D721Med (cell line): Measurements from ENCODE around the gene ARHGEF1.

Experiments
- DNase-seq: peaks from one replicate; pipeline ENCODE4 v3.0.0; 2011; ENCODE audit warnings: low spot score; ENCODE audit not compliant: insufficient read length
- FAIRE-seq: peaks from 2 replicates; lab custom pipeline; 2011; peaks lifted over from hg19 to GRCh38; lab: Jason Lieb, UNC
- TF ChIP-seq, protein P1 (sequence below): IDR thresholded peaks from 2 replicates; pipeline ENCODE4 v1.5.1; 2012; ENCODE audit warnings: mild to moderate bottlenecking, control low read depth; ENCODE audit not compliant: insufficient read depth; ENCODE audit errors: missing control alignments

The ARHGEF1 gene

GRCh38 chr19:41901707-41902360 lies 18.9 kb downstream of the ARHGEF1 start:
- TF ChIP-seq, protein P1, sequence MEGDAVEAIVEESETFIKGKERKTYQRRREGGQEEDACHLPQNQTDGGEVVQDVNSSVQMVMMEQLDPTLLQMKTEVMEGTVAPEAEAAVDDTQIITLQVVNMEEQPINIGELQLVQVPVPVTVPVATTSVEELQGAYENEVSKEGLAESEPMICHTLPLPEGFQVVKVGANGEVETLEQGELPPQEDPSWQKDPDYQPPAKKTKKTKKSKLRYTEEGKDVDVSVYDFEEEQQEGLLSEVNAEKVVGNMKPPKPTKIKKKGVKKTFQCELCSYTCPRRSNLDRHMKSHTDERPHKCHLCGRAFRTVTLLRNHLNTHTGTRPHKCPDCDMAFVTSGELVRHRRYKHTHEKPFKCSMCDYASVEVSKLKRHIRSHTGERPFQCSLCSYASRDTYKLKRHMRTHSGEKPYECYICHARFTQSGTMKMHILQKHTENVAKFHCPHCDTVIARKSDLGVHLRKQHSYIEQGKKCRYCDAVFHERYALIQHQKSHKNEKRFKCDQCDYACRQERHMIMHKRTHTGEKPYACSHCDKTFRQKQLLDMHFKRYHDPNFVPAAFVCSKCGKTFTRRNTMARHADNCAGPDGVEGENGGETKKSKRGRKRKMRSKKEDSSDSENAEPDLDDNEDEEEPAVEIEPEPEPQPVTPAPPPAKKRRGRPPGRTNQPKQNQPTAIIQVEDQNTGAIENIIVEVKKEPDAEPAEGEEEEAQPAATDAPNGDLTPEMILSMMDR, result no peak
- DNase-seq (no peak), FAIRE-seq (no peak)

DNA sequence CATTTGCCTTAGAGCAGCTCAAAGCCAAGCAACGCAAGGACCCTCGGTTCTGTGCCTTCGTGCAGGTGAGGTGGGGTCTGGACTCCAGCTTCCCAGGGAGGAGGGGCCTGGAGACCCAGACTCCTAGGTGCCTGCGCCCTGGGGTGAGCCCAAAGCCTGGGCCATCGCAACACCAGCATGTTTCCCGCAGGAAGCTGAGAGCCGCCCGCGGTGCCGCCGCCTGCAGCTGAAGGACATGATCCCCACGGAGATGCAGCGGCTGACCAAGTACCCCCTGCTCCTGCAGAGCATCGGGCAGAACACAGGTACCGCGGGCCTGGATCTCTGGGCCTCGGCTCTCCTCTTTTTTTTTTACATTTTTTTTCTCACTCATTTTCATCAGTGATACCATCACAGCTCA lies 19.6 kb downstream of the ARHGEF1 start:
- TF ChIP-seq, protein P1, result no peak
- no peak for DNase-seq
- FAIRE-seq, result no peak

- DNase-seq (no peak), FAIRE-seq (no peak)
- TF ChIP-seq, protein P1, result no peak
Observed at GRCh38 chr19:41903193-41903953, 20.4 kb downstream of the ARHGEF1 start.

GRCh38 chr19:41904118-41904870 lies 21.3 kb downstream of the ARHGEF1 start:
- no peak for DNase-seq
- FAIRE-seq, result no peak
- TF ChIP-seq, protein P1, result no peak

DNA sequence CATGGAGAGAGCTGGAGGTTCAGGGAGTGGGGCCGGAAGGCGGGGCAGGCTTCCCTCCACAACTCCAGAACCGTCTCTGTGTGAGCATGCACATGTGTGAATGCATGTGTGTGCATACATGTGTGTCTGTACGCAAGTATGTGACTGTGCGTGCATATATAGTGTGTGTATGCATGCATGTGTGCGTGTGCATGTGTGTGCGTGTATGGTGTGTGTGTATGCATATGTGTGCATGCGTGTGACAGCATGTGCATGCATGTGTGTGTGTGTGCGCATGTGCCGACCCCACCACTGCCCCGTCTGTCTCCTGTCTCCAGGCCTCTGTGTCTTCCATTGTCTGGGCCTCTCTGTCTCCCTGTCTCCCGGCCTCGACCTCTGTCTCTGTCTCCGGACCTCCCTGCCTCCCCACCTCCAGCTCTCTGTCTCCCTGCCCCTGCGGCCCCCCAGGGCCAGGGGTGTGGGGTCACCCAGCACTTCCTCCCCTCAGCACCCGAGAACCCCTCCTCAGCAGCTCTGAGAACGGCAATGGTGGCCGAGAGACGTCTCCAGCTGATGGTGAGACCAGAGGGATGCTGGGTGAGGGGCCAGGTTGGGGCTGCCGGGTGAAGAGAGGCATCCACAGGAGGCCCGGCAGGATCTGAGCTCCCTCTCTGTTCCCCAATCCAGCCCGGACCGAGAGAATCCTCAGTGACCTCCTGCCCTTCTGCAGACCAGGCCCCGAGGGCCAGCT lies 22.5 kb downstream of the ARHGEF1 start:
- no peak for FAIRE-seq
- DNase-seq, result no peak
- TF ChIP-seq, protein P1, result no peak

GRCh38 chr19:41906271-41906670 lies 23.3 kb downstream of the ARHGEF1 start:
- FAIRE-seq, result no peak
- TF ChIP-seq, protein P1, result no peak

More at GRCh38 chr19:41906271-41906670, 23.3 kb downstream of the ARHGEF1 start:
- no peak for DNase-seq
